Liver (tissue), 9 donors: ENCODE measurements around the gene MXD4. TPM values are rescaled to one million over a fixed set of nuclear protein-coding genes. Genes with fewer than 3 reads are reported as not detected.

ENCODE experiments used
- DNase-seq: peaks from one replicate; pipeline ENCODE4 v3.0.0-alpha.2; 2017; ENCODE audit warnings: low spot score
- H3K27ac ChIP-seq, 2 donors: one replicate each; pipeline ENCODE4 v1.7.0; 2013; ENCODE audit warnings: inconsistent platforms in 2 of 2, low read length in 2 of 2, control low read depth in 1 of 2, low read depth in 1 of 2, mild to moderate bottlenecking in 1 of 2
- H3K27me3 ChIP-seq, 4 donors: one replicate each; pipeline versions ENCODE4 v1.6.1 to v1.7.0; 2013; ENCODE audit warnings: low read length in 3 of 4, inconsistent platforms in 1 of 4, mild to moderate bottlenecking in 1 of 4, moderate library complexity in 1 of 4; ENCODE audit not compliant: control insufficient read depth in 4 of 4, insufficient read depth in 4 of 4
- H3K36me3 ChIP-seq, 4 donors: one replicate each; pipeline versions ENCODE4 v1.6.1 to v1.7.0; 2013; ENCODE audit warnings: low read length in 3 of 4, mild to moderate bottlenecking in 3 of 4, low read depth in 1 of 4, moderate library complexity in 1 of 4; ENCODE audit not compliant: control insufficient read depth in 4 of 4, insufficient read depth in 3 of 4
- H3K4me1 ChIP-seq, 4 donors: one replicate each; pipeline versions ENCODE4 v1.6.1 to v1.7.0; 2013; ENCODE audit warnings: low read length in 3 of 4, mild to moderate bottlenecking in 3 of 4, moderate library complexity in 1 of 4; ENCODE audit not compliant: control insufficient read depth in 4 of 4, insufficient read depth in 4 of 4
- H3K4me3 ChIP-seq, 3 donors: one replicate each; pipeline versions ENCODE4 v1.6.1 to v1.7.0; 2013; ENCODE audit warnings: low read length in 3 of 3, control low read depth in 1 of 3, low read depth in 1 of 3, mild to moderate bottlenecking in 1 of 3
- H3K9ac ChIP-seq, 2 donors: one replicate each; pipeline ENCODE4 v1.7.0; 2013; ENCODE audit warnings: low read length in 2 of 2, mild to moderate bottlenecking in 2 of 2, moderate library complexity in 2 of 2, control low read depth in 1 of 2, low read depth in 1 of 2
- H3K9me3 ChIP-seq, 4 donors: one replicate each; pipeline versions ENCODE4 v1.6.1 to v1.7.0; 2013; ENCODE audit warnings: low read length in 3 of 4; ENCODE audit not compliant: control insufficient read depth in 4 of 4
- ATF3 ChIP-seq: IDR thresholded peaks from 2 replicates; pipeline ENCODE4 v1.6.1; 2016; ENCODE audit warnings: antibody characterized with exemption
- CTCF ChIP-seq: fragments of 150-350 bp; IDR thresholded peaks from 2 replicates; pipeline ENCODE4 v1.5.1; 2017; ENCODE audit warnings: improper control_type of control experiment, low read depth, low read length; ENCODE audit not compliant: missing input control
- EGR1 ChIP-seq, 2 donors: IDR thresholded peaks; 2 replicates each; pipeline ENCODE4 v1.6.1; 2016 to 2018; ENCODE audit warnings: antibody characterized with exemption in 2 of 2, low read depth in 2 of 2
- FOXA1 ChIP-seq: IDR thresholded peaks from 2 replicates; pipeline ENCODE4 v1.6.1; 2016; ENCODE audit warnings: antibody characterized with exemption
- FOXA2 ChIP-seq: IDR thresholded peaks from 2 replicates; pipeline ENCODE4 v1.6.1; 2016; ENCODE audit warnings: antibody characterized with exemption
- GABPA ChIP-seq, 2 donors: IDR thresholded peaks in 1 of 2; conservative IDR thresholded peaks in 1 of 2; 2 replicates each; pipeline ENCODE4 v1.6.1; 2016; ENCODE audit warnings: antibody characterized with exemption in 2 of 2, mild to moderate bottlenecking in 1 of 2, moderate library complexity in 1 of 2
- HNF4A ChIP-seq, 2 donors: conservative IDR thresholded peaks; 2 replicates each; pipeline ENCODE4 v1.6.1; 2016; ENCODE audit warnings: antibody characterized with exemption in 2 of 2, mild to moderate bottlenecking in 2 of 2
- HNF4G ChIP-seq: IDR thresholded peaks from 2 replicates; pipeline ENCODE4 v1.6.1; 2016; ENCODE audit warnings: antibody characterized with exemption
- JUND ChIP-seq, 2 donors: IDR thresholded peaks; 2 replicates each; pipeline ENCODE4 v1.6.1; 2016; ENCODE audit warnings: antibody characterized with exemption in 2 of 2
- MAX ChIP-seq: IDR thresholded peaks from 2 replicates; pipeline ENCODE4 v1.6.1; 2016; ENCODE audit warnings: antibody characterized with exemption
- NR2F2 ChIP-seq: IDR thresholded peaks from 2 replicates; pipeline ENCODE4 v1.6.1; 2016; ENCODE audit warnings: antibody characterized with exemption
- RAD21 ChIP-seq, 2 donors: IDR thresholded peaks; 2 replicates each; pipeline ENCODE4 v1.6.1; 2016; ENCODE audit warnings: antibody characterized with exemption in 2 of 2, mild to moderate bottlenecking in 2 of 2
- RXRA ChIP-seq, 2 donors: IDR thresholded peaks; 2 replicates each; pipeline ENCODE4 v1.6.1; 2017 to 2018; ENCODE audit warnings: antibody characterized with exemption in 2 of 2, mild to moderate bottlenecking in 1 of 2
- SP1 ChIP-seq: IDR thresholded peaks from 2 replicates; pipeline ENCODE4 v1.6.1; 2018; ENCODE audit warnings: antibody characterized with exemption, mild to moderate bottlenecking
- TAF1 ChIP-seq: conservative IDR thresholded peaks from 2 replicates; pipeline ENCODE4 v1.6.1; 2016; ENCODE audit warnings: antibody characterized with exemption, mild to moderate bottlenecking
- YY1 ChIP-seq: IDR thresholded peaks from 2 replicates; pipeline ENCODE4 v1.6.1; 2016; ENCODE audit warnings: antibody characterized with exemption, mild to moderate bottlenecking
- whole genome bisulfite sequencing: extraction: QIAGEN DNeasy Blood & Tissue Kit; methylation state at CpG from one replicate; pipeline ENCODE4 v1.1.7; 2013; 5-methylcytosine and 5-hydroxymethylcytosine counted together
- polyA plus RNA-seq, 2 donors: library from polyadenylated mRNA; stranded (reverse) in 1 of 2; unstranded in 1 of 2; fragments of 200-250 nt in 1 of 2; fragments of >200 nt in 1 of 2; fragmentation: Nextera tagmentation in 1 of 2; extraction: Ambion mirVana in 1 of 2; gene quantifications; one replicate each; pipeline versions ENCODE4 v1.2.1 to v1.2.3, GENCODE V29; 2013 to 2015
- total RNA-seq, 2 donors: library from RNA; depleted of rRNA; stranded (reverse); fragments of >200 nt; gene quantifications; one replicate each; pipeline ENCODE4 v1.2.3, GENCODE V29; 2014
- TF ChIP-seq, protein P1 (sequence below): IDR thresholded peaks from 2 replicates; pipeline ENCODE4 v1.6.1; 2016; ENCODE audit warnings: antibody characterized with exemption
- TF ChIP-seq, protein P2 (sequence below): IDR thresholded peaks from 2 replicates; pipeline ENCODE4 v1.6.1; 2016; ENCODE audit warnings: antibody characterized with exemption, mild to moderate bottlenecking
- donor health status: healthy.
- donor health status: healthy.
- donor health status: healthy.
- donor health status: healthy.
- donor health status: healthy.

Gene MXD4
- total and polyA plus RNA-seq, 4 donors, result 6.5 to 19.6 (median 15.9) TPM

GRCh38 chr4:2296631-2297601 is 35.0 kb upstream of the MXD4 start:
- H3K4me1 ChIP-seq, result no peaks in the 10 kb centered on the region

More at GRCh38 chr4:2296631-2297601, 35.0 kb upstream of the MXD4 start:
- H3K9me3 ChIP-seq, result no peaks in the 10 kb centered on the region
- no peak overlapping the region for H3K9ac ChIP-seq
- 89% methylated on average over 37 of the region's 37 CpGs for WGBS
- TF ChIP-seq ATF3 (no peak), RXRA (IDR thresholded peaks at IDR 0.05) (no peak), RAD21 (IDR thresholded peaks at IDR 0.05) (no peak), GABPA (IDR thresholded peaks at IDR 0.05 in 1 of 2, conservative IDR thresholded peaks at IDR 0.05 in 1 of 2) (no peak), HNF4A (conservative IDR thresholded peaks at IDR 0.05) (no peak), HNF4G (no peak), EGR1 (IDR thresholded peaks at IDR 0.05; ENCODE audit: low read depth in 2 of 2) (no peak), FOXA1 (no peak), SP1 (no peak), FOXA2 (no peak), YY1 (no peak), JUND (IDR thresholded peaks at IDR 0.05) (no peak), MAX (no peak), NR2F2 (no peak), TAF1 (no peak), CTCF (no peak)
- TF ChIP-seq, protein P1, sequence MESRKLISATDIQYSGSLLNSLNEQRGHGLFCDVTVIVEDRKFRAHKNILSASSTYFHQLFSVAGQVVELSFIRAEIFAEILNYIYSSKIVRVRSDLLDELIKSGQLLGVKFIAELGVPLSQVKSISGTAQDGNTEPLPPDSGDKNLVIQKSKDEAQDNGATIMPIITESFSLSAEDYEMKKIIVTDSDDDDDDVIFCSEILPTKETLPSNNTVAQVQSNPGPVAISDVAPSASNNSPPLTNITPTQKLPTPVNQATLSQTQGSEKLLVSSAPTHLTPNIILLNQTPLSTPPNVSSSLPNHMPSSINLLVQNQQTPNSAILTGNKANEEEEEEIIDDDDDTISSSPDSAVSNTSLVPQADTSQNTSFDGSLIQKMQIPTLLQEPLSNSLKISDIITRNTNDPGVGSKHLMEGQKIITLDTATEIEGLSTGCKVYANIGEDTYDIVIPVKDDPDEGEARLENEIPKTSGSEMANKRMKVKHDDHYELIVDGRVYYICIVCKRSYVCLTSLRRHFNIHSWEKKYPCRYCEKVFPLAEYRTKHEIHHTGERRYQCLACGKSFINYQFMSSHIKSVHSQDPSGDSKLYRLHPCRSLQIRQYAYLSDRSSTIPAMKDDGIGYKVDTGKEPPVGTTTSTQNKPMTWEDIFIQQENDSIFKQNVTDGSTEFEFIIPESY, result no peak
- TF ChIP-seq, protein P2, sequence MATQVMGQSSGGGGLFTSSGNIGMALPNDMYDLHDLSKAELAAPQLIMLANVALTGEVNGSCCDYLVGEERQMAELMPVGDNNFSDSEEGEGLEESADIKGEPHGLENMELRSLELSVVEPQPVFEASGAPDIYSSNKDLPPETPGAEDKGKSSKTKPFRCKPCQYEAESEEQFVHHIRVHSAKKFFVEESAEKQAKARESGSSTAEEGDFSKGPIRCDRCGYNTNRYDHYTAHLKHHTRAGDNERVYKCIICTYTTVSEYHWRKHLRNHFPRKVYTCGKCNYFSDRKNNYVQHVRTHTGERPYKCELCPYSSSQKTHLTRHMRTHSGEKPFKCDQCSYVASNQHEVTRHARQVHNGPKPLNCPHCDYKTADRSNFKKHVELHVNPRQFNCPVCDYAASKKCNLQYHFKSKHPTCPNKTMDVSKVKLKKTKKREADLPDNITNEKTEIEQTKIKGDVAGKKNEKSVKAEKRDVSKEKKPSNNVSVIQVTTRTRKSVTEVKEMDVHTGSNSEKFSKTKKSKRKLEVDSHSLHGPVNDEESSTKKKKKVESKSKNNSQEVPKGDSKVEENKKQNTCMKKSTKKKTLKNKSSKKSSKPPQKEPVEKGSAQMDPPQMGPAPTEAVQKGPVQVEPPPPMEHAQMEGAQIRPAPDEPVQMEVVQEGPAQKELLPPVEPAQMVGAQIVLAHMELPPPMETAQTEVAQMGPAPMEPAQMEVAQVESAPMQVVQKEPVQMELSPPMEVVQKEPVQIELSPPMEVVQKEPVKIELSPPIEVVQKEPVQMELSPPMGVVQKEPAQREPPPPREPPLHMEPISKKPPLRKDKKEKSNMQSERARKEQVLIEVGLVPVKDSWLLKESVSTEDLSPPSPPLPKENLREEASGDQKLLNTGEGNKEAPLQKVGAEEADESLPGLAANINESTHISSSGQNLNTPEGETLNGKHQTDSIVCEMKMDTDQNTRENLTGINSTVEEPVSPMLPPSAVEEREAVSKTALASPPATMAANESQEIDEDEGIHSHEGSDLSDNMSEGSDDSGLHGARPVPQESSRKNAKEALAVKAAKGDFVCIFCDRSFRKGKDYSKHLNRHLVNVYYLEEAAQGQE, result no peak
- DNase-seq, result no peak
- H3K36me3 ChIP-seq, result no peaks in the 10 kb centered on the region
- H3K27me3 ChIP-seq, result no peaks in the 10 kb centered on the region
- no peak overlapping the region for H3K27ac ChIP-seq
- H3K4me3 ChIP-seq, result no peak overlapping the region
